ENCODE data around the gene UBE3D. TPM values are rescaled to one million over a fixed set of nuclear protein-coding genes. Genes with fewer than 3 reads are reported as not detected.

Gene UBE3D
- total RNA-seq, 1 experiment from 2014 or later: 10.7 TPM

DNA sequence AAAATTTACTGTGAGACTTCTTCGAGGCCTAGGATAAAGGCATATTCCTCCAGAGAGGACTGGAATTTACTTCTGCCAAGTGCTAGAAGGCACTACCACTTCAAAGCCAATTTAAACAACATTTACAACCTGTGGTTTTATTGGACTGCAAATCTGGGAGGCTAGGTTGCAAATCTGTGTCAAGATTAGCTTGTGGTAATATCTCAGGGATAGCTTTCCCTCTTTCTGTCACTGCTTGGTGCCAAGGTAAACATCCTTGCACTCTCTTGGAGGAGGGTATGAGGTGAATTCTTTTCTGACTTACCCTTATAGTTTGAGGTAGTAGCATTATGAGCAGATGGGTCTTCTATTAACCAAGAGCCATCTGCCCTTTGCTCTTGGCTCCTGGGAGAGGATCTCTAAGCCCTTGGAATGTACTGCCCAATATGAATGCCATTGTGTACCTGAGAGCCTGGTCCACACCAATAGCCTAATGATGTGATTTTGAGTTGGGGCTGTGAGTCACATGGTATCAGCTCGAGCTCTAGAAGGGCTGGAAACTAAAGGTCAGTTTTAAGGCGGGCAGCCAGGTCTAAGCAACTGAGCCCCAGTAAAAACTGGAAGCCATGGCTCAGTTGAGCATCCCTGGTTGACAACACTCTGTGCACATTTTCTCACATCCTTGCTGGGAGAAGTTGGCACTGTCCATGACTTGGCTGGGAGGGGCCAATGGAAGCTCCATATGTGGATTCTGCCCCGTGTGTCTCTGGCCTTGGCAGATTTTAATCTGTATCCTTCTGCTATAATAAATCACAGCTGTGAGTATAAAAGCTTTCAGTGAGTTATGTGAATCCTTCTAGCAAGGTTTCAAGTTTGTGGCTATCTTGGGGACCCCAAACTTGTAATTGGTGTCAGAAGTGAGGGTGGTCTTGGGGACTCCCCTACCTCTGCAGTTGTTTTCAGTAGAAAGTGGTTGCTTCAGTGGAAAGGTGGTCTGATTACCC, 188.1 kb downstream of the UBE3D start:
- no peak overlapping the region for H3K14ac ChIP-seq (ENCODE audit: insufficient read depth, low read length)
- Mint-ChIP-seq H3K9me3 (no peaks in the 10 kb centered on the region), H3K4me3 (no peak overlapping the region), H3K36me3 (ENCODE audit: insufficient read depth in 1 of 3, low read depth in 3 of 3) (no peaks in the 10 kb centered on the region), H3K4me1 (no peaks in the 10 kb centered on the region), H3K27ac (no peak overlapping the region), H3K27me3 (ENCODE audit: low read depth) (no peaks in the 10 kb centered on the region)
- no peak overlapping the region for H2AK5ac ChIP-seq (ENCODE audit: insufficient read length, low read length)
- H3K27ac ChIP-seq (ENCODE audit: insufficient read length, low read depth, low read length): no peak overlapping the region
- no peak overlapping the region for H3K9ac ChIP-seq (ENCODE audit: extremely low read depth, insufficient read length, low read length)
- H2BK20ac ChIP-seq (ENCODE audit: low read depth, low read length, poor library complexity, severe bottlenecking): no peak overlapping the region
- WGBS (ENCODE audit: extremely low coverage, insufficient read length, low lambda C conversion rate): no CpG with 5 or more reads among the region's 4 CpGs
- H2BK5ac ChIP-seq (ENCODE audit: insufficient read length, low read length): no peak overlapping the region
- no peak overlapping the region for H2BK120ac ChIP-seq (ENCODE audit: low read depth, low read length, poor library complexity, severe bottlenecking)
- H2BK15ac ChIP-seq (ENCODE audit: low read depth, low read length): no peak overlapping the region
- no peaks in the 10 kb centered on the region for H3K79me1 ChIP-seq (ENCODE audit: insufficient read depth, low read depth, low read length, poor library complexity, severe bottlenecking)
- DNase-seq: no peak
- no peak overlapping the region for H3K4ac ChIP-seq (ENCODE audit: low read depth, low read length)
- H3K56ac ChIP-seq (ENCODE audit: insufficient read length, low read depth, low read length): no peak overlapping the region
- H3K23me2 ChIP-seq (ENCODE audit: insufficient read length, low read depth, low read length, poor library complexity, severe bottlenecking): no peaks in the 10 kb centered on the region
- H2AFZ ChIP-seq (ENCODE audit: low read length): no peak overlapping the region
- TF ChIP-seq, protein P1, sequence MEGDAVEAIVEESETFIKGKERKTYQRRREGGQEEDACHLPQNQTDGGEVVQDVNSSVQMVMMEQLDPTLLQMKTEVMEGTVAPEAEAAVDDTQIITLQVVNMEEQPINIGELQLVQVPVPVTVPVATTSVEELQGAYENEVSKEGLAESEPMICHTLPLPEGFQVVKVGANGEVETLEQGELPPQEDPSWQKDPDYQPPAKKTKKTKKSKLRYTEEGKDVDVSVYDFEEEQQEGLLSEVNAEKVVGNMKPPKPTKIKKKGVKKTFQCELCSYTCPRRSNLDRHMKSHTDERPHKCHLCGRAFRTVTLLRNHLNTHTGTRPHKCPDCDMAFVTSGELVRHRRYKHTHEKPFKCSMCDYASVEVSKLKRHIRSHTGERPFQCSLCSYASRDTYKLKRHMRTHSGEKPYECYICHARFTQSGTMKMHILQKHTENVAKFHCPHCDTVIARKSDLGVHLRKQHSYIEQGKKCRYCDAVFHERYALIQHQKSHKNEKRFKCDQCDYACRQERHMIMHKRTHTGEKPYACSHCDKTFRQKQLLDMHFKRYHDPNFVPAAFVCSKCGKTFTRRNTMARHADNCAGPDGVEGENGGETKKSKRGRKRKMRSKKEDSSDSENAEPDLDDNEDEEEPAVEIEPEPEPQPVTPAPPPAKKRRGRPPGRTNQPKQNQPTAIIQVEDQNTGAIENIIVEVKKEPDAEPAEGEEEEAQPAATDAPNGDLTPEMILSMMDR (conservative IDR thresholded peaks at IDR 0.05): no peak
- no peak overlapping the region for H3K18ac ChIP-seq (ENCODE audit: insufficient read length, low read depth, low read length)
- no peaks in the 10 kb centered on the region for H3K4me1 ChIP-seq (ENCODE audit: insufficient read depth, low read length)
- no peaks in the 10 kb centered on the region for H3K27me3 ChIP-seq (ENCODE audit: insufficient read depth, low read length)
- H4K8ac ChIP-seq (replicated peaks; ENCODE audit: insufficient read length, low read depth, low read length): no peak overlapping the region
- no peak overlapping the region for H3T11ph ChIP-seq (ENCODE audit: low read length)
- no peak overlapping the region for H4K91ac ChIP-seq (ENCODE audit: insufficient read length, low read depth, low read length)
- H3K79me2 ChIP-seq (ENCODE audit: insufficient read depth, low read length): no peaks in the 10 kb centered on the region
- H3K4me2 ChIP-seq (ENCODE audit: insufficient read depth, insufficient read length, low read length): no peak overlapping the region
- no peaks in the 10 kb centered on the region for H3K9me3 ChIP-seq (ENCODE audit: control insufficient read depth, low read depth, low read length)
- H4K20me1 ChIP-seq (ENCODE audit: control insufficient read depth, insufficient read depth, insufficient read length): no peaks in the 10 kb centered on the region
- no peak overlapping the region for H4K5ac ChIP-seq (ENCODE audit: insufficient read length, low read depth, low read length)
- no peak overlapping the region for H2BK12ac ChIP-seq (ENCODE audit: insufficient read length, low read depth, low read length)
- H3K23ac ChIP-seq (ENCODE audit: insufficient read length, low read depth, low read length): no peak overlapping the region

All from H9 (cell line).